Fibroblast of peridontal ligament (primary cell): ENCODE data around the gene CNOT10.

Experiments used
- DNase-seq: peaks from one replicate; pipeline ENCODE4 v3.0.0-alpha.2; 2010; ENCODE audit errors: extremely low read depth

CNOT10 gene

DNA sequence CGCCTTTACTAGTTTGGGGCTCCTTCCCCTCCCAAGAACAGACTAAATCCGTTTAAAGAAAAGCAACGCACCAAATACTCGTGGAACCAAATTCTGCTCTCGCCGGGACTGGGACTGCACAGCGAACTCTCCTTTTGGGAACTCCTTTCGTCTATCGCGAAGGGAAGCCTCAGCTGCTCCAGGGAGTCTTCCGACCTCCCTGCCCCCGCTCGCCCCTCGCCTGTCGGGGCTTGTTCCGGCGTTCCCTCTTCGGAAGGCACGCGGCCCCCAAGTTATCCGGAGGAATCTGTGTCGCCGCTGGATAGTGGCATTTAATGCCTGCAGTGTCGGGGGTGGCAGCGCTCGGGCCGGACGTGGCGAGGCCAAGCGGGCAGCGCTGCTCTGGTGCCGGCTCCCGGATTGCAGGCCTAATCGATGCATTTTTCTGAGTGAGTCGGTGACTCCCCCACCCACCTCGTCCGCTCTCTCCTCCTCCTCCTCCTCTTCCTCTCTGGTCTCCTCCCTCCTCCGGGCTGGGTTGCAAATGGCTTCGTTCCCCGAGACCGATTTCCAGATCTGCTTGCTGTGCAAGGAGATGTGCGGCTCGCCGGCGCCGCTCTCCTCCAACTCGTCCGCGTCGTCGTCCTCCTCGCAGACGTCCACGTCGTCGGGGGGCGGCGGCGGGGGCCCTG, 132.7 kb downstream of the CNOT10 start, which contains the start of gene TRIM71:
Gene TRIM71, plus strand, starts transcription at position 440 of the 671 bp plus-strand sequence. Its CDS starts 84 bp downstream, at position 524.
- no peak for DNase-seq

DNA sequence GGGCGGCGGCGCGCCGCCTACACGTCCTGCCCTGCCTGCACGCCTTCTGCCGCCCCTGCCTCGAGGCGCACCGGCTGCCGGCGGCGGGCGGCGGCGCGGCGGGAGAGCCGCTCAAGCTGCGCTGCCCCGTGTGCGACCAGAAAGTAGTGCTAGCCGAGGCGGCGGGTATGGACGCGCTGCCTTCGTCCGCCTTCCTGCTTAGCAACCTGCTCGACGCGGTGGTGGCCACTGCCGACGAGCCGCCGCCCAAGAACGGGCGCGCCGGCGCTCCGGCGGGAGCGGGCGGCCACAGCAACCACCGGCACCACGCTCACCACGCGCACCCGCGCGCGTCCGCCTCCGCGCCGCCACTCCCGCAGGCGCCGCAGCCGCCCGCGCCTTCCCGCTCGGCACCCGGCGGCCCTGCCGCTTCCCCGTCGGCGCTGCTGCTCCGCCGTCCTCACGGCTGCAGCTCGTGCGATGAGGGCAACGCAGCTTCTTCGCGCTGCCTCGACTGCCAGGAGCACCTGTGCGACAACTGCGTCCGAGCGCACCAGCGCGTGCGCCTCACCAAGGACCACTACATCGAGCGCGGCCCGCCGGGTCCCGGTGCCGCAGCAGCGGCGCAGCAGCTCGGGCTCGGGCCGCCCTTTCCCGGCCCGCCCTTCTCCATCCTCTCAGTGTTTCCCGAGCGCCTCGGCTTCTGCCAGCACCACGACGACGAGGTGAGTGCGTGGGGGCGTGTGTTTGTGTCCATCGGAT, 133.4 kb downstream of the CNOT10 start:
- DNase-seq = no peak

DNA sequence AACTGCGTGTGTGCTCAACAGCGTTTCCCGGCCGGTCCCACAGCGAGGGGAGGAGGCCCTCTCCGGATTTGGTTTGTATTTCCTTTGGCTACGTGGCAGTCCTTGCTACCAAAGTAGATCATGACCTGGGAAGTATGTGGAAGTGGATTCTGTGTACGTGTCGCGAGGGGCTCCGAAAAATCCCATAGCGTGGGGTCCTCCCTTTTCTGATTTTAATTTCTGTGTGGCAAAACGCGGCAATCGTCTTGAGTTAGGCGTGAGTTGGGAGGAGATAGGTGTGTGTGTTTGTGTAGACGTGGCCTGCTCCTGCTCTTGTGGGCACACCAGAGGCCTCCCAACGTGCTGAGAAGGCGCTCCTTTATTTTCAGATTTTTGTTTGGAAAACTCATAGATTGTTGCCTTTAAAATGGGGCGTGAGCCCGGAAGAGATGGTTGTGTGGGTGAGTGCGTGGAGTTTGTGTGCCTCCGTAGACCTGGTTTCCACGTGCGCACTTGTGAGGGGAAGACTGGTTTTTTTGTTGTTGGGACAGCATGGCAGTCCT, 134.1 kb downstream of the CNOT10 start:
- no peak for DNase-seq

DNA sequence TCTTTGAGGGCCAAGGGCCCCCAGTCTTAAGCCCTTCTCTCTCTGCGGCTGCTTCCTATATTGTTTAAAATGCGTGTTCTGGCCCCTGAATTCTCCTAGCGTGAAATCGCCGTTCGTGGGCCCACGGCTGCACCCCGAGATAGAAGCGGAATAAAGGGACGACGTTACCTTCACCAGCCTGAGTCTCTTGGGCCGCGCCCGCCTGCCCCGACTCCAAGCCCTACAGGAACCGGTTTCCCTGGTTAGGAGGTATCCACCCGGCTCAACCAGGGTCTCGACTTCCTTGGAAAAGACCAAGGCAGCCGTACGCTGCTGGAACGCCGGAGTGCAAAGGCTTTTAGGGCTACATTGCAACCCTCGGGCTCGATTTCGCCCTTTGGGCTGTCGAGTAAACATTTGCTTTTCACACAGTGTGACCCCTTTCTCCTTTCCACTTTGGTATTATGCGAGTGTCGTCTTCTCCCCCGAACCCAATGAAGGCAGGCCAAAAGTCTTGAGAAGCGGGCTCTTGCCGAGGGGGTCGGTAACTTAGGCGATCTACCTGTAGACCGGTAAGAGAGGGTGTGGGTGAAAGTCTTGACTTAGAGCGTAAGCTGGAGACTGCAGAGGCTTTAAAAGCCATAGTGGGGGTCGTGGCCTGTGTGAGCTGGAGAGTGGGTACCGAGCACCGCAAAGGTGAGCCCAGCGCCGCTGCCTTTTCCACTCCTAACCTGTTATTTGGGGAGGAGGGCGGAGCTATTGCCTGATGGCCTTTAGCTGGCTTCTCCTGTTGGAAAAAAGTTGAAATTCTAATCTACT, 134.8 kb downstream of the CNOT10 start:
- DNase-seq = no peak

DNA sequence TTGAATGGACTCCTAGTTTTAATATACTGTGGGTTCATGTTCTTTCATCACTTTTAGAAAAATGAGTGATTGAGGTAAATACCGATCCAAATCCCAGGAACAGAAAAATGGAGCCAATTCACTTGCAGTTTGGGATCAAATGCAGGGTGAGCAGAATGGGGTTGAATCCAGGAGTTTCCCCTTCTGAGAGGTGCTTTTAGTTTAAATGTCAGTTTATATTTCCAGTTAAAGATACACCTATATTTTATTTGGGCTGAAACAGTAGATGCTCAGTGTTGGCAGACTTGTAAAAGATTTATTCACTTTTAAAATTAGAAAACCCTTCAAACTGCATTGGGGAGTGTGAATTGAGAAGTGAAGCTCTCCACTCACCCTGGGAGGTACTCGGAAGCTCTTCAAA, 135.4 kb downstream of the CNOT10 start:
- no peak for DNase-seq

DNA sequence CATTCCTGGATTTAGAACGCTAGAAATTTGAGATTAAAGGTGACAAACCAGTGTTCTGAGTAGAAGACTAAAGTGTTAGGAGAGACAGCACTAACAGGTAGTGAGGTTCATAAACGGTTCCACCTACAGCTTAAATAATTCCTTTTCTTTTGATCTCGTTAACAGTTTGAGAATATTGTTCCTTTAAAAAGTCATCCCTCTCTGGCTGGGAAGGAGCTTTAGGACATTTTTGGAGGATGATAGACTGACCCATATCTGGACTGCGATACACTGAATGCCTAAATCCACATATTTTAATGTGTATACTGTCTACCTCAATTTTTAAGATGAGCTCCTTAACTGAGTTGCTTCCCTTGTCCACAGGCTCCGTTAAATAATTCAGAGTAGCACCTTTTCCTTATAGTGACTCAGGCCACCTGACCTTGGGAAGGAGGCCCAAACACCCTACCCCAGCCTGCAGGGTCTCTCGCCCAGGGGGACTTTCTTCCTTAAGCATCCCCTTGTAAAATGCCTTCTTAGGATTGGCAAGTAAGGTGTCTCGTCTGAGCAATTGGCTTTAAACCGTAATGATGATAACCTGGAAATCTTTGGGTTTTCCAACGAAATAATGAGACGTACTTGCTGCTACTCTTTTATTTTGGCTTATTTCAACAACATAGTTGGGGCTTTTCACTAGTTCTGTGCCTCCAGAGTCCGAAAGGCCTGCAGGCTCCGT, 136.1 kb downstream of the CNOT10 start:
- DNase-seq = no peak

DNA sequence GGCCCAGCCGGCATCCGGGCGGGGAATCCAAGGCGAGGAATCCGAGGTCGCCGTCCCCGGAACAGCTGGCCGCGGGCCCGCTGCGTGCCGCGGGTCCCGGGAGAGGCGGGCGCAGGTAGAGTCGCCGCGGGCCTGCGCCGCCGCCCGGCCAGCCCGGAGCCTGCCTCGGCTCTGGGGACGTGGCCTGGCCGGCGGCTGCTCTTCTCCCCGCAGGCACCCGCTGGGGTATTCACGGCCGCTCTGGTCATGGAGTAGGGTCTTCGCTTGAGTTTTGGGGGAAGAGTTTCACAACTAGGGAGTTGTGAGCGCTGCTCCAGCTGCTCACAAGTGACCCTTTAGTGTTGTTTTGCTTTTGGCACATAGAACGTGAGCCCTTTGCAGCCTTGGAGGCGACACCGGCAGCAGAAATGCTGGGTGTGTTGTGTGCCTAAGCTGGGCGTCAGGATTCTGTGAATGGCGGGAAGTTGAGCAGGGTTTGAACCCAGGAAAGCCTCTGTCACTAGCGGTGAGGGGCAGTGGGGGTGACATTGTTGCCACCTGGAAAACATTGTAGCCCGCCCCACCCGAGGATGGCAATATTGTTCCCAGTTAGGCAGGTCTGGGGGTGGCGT, 136.8 kb downstream of the CNOT10 start:
- no peak for DNase-seq

DNA sequence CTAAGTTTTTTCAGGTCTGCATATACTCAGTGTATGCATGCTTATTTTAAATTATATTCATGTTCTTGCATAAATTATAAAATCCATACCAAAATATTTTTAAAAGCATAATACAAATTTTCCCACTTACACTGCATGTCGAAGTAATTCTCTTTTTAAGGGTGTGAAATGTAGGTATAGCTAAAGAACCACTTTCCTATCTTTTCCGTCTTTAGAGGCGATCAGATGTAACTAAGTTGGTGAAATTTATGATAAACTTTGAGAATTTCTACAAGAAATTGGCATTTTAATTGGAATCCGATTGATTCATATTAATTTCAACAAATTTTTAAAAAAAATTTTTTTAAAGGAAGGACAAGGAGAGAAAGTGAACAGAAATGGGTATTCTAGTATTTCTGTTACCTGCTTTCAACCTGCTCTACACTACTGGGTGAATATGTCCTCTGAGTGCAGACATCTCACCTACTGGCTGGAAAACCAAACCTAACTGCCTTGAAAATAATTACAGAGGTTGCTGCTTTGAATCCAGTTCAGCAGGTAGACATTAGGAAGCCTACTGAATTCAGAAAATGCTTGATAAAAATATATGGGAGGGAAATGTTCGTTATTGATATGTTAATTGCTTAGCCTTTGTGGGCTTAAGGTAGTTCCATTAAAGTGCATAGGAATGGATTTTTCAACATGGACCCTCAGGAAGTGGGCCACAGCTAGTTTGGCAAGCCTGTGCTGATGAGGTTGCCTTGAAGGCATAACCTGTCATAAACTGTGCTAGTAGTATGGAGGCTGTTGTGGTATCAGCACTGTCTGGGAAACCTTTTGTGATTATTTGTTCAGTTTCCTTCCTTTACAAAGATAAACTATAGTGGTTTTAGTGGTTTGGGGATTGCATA, 137.9 kb downstream of the CNOT10 start:
- DNase-seq = no peak
